Germinal center (tissue), 1 donor: ENCODE measurements around the gene FBXW11.
"Not testable (repeated sequence)": the region's sequence is repeated elsewhere in the genome, so short reads cannot be mapped to it uniquely, and the experiment has no call there.

ENCODE experiments used
- DNase-seq: peaks from one replicate; pipeline ENCODE4 v3.0.0; 2012; ENCODE audit warnings: mixed read lengths, low spot score

FBXW11 gene

DNA sequence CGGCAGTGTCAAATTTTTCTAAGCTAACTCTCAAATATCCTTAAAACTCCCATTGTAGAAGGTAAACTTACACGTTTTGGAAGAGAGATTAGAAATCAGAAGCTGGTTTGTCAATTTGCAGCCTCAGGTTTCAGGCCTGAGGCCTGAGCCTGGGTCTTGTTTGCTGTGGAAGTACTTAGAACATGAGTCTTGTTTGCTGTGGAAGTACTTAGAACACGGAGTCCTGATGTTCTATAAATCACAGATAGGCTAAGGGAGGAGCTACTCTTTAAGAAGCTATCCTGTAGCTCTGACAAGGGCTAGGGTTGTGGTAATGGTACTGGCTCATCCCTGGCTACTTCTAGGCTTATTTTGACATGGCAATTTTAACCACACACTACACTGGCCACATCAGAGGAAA is 97.8 kb downstream of the FBXW11 start:
- DNase-seq, result no peak

DNA sequence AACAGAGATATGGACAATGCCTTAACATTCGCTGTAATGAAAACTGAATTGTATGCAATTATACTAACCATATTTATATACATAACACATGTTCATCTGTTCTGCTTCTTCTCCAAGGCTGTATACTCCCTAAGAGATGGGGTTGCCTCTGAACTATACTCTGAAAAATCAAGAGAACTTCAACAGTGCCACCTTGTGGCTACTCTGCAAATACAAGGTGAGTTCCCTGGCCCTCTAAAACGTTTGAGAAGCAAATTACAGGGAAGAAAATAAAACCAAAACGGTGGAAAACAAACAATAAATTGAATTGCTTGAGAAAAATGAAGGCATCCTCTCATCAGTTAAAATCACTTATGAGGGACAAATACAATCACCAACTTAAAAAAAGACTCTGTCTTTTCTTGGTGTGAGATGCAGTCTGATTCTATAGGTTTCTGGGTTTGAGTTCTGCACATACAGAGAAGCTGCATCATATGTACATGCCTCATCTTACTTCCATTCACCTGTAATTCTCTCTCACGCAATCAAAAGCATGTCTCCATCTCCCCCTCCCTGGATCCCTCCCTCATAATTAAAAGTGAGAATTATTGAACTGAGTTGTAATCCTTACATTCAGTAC is 98.6 kb downstream of the FBXW11 start:
- peak; percentile 39 for DNase-seq

DNA sequence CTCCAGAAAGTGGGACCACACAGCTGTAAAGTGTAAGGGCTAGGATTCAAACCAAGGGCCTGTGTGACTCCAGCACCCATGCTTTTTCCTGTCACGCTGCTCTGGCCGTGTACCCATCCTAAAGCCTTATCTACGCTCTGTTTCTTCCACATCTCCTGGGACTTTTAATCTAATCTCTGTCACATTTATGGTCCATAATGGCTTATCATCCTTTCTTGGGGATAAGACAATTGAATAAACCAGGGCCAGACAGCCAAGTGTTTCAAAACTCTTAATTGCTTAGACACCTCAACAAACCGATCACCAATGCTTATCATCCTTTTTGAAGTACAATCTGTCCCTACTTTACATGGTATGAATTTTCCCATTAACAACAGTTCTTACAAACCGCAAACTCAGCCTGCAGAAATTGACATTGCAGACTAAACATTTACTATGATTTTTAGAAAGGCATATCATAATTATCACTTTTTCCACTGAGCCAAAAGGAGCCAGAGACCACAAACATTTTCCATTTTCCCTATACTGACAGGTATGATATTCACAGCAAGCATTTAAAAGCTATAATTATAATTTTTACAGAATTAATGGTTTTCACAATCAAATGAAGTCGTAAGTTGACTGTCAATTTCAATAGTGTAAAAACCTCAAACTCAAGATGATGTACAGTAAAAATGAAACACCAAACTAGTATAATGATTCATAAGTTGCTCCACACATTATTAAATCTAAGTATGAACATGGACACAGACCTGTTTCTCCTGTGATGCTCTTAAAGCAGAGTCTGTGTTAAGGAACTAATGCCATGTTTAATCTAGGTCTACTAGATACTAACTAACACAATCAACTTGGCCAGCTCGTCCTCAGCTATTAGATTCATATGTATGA is 99.5 kb downstream of the FBXW11 start:
- no peak for DNase-seq

DNA sequence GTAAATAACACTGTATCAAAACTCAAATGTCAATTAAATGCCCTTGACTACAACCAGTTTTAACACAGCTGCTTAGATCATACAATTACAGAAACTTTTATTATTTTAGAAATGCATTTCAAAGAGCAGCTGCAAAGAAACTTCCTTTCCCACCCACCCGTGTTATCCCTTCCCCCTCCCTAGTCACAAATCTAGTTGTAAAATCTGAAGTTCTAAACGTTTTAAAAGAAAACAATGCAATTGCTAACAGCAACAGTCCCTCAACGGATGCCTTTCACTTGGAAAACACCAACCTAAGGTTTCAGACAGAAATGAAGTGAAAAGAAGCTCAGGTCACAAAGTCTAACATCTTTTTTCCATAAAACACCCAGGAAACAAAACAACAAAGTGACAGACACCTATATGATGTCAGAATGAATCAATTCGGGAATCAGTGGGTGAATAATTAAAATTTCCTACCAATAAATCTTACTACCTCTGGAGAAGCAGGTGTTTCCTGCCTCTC is 100.3 kb downstream of the FBXW11 start:
- no peak for DNase-seq

DNA sequence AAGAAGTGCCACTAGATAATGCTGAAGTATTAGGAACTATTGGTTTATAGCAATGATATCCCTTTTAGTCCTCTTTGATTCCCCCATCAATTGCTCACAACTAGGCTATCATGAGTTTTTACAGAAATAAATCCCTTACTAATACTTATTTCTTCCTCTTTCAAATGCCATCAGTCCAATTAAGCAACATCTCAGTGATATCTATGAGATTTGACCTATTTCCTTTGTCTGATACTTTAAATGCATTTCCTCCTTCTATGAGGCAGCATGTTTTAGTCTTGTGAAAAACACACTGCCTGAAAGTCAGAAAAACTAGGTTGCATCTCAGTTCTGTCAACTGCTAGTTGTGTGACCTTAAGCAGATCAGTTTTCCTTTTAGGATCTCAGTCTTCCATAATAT is 101.6 kb downstream of the FBXW11 start:
- DNase-seq, result no peak

DNA sequence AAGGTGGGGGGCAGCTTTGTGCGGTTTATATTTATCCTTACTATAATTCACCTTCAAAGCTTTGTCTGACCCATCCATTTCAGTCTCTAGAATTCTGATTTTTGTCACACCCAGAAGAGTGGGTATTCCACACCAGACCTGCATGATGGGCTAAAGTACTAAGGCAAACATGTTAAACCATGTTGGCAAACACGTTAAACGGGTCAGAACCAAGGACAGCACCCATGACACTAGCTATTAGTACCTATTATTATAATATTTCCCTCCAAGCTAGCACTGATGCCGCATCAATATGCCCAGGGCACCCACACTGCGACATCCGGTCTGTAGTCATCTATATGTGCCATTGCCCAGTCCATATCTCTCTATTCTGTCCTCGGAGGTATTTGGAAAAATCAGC is 104.7 kb downstream of the FBXW11 start:
- no peak for DNase-seq

DNA sequence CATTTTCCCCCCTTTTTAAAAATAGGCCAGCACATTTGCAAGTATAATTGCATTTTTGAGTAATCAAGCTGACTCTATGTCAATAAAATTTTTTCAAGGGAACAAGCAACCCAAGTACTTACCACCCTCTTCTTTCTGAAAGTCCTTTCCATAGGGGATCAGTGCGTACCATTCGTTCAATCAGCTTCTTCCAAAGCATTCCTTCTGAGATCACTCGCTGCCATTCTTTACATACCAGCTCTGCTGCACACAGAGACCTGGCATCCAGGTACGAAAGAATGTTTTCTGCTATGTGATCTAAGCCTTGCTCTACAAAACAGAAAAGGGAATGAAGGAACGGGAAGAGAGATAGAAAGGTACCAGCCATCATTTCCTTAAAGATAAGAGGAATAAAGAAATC is 106.6 kb downstream of the FBXW11 start:
- no peak for DNase-seq

DNA sequence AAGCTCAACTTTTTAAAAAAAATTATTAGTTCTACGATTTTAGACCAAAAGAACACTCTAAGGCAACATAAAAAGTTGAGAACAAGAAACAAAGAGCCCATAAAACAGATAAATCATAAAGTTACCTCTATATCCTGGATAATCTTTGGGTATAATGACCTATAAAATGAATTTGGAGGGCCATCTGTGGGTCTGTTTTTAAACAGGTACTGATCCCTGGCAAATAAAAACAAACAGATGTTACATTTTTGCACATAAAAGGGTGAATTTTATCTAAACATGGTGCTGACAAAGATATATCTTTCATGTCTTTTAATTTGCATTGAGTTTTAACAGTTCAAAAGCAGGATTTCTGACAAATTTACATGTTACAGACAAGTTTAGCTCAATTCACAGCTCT is 107.6 kb downstream of the FBXW11 start:
- no peak for DNase-seq

DNA sequence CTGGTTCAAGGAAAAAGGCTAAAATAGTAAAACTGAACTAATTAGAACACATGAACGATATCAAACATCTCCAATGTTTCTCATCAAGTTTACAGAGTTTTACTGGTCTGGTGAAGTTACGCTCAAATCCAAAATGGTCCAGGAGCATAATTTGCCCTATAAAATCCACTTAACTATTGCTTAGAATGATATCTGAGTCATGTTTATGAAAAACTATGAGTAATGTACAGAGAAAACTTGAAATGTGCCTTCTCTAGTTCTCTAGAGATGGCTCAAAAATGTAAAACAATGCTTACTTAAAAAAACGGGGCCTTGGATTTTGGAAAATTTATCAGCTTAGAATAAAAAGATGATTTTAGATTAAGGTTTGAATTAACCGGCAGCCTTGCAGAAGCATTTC is 108.1 kb downstream of the FBXW11 start:
- no peak for DNase-seq

DNA sequence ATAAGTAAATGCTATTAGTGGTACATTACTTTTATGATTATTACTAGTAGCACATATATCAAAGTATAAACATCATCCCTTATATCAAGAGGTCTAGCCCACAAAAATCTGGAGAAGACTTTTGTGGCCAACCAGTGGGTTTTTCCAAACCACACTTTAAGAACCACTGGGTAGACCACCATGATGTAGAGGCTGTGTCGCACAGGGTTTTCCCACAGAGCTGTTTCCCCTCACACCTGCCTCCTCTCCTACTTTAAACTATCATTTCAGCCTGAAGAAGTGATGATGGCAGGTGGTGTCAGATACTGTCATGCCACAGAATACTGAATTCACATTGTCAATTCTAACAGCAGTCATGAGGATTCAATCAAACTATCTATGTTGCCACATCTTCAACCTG is 109.2 kb downstream of the FBXW11 start:
- no peak for DNase-seq

DNA sequence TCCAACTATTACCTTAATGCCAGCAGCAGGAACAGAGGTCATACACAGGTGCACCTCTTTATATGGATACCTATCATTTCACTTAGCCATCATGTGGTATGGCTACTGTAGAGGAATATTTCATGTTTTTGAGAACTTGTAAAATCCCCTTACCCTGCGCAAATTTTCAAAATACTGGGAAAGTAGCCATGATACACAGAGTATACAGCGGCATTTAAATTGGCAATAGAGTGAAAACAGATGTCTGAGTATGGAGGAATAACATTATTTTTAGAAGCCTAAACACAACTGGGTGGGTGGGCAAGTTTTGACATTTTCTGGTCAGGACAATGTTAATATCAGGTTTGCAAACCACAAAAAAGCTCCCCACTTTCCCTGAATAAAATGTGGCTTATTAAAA is 111.4 kb downstream of the FBXW11 start:
- DNase-seq, result no peak

DNA sequence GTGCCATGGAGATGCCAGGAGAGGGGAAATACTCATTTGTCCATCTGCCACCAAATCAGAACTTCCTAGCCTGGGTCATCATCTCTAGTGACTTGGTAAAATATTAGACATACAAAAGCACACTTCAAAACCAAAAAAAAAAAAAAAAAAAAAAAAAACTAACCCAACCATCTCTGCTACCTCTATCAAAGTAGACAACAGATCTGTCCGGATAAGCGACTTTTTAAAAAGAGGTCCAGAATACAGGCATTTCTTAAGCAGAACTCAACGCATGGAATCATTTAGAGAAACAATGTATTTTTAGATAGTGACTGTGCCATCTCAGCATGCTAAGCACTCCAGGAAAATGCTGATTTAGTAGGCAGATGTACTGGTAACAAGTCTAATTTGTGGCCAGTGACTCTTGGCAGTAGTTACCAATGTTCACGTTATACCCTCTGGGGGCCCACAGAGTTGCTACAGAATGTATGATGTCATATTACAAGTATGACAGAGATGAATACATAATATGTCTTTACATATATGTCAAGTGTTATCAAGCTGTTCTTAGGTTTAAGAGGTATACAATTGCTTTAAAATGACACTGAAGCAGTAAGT is 113.0 kb downstream of the FBXW11 start:
- DNase-seq, result no peak

DNA sequence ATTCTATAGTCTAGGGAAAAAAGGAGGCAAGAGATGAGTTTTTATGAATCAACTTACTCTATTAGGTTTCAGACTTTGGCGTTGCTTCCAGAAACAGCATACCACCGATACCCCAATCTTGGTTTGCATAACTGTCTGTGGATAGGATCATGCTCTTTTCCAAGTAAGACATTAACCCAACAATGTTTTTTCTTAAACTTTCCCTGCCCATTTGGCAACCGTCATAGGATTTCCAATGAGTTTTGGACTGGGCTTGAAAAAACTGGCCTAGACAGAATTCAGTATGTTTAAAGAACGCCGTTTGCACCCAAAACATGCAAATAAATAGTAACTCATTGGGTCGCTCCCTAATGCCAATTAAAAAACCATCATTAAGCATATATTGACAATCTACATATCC is 114.8 kb downstream of the FBXW11 start:
- no peak for DNase-seq

DNA sequence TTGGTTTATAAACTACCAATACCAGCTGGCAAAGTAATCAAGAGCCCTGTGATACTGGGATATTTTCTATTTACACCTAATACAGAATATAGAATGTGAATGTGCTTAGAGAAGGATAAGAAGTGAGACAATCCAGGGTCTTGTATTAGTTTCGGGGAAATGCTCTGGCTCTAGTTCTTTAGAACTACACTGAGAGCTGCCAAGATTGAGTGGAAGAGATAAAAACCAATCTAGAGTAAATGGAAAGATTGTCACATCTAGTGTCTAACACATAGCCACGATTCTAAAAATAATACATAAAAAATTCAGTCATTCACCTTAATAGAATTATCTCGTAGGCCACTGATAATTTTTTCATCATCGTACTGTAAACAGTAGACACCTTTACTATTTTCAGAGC is 115.3 kb downstream of the FBXW11 start:
- no peak for DNase-seq

DNA sequence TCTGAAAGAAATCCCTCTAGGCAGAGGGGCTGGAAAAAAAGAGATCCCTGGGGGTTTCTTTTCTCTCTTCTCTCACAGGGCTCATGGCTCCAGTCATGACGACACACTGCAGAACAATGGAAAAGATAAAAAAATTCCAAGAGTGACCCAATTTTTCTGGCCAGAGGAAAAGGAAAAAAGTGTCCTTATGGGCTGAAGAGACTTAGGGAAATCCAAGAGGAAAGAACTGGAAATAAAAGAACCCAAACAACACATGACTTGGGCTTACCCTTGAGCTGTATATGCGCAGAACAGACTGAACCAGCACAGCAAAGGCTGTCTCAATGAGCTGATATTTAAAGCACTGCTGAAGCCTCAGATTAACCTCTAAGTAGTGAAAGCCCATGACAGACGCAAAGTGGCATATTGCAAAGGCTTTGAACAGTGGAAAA is 118.4 kb downstream of the FBXW11 start:
- no peak for DNase-seq

DNA sequence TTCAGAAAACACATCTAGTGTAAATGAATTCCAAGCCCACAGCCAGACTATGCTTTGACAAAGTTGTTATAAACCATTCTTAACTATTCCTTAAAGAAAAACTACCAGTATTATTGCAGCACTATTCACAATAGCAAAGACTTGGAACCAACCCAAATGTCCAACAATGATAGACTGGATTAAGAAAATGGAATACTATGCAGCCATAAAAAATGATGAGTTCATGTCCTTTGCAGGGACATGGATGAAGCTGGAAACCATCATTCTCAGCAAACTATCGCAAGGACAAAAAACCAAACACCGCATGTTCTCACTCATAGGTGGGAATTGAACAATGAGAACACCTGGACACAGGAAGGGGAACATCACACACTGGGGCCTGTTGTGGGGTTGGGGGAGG is 120.4 kb downstream of the FBXW11 start:
- not testable (repeated sequence) for DNase-seq

DNA sequence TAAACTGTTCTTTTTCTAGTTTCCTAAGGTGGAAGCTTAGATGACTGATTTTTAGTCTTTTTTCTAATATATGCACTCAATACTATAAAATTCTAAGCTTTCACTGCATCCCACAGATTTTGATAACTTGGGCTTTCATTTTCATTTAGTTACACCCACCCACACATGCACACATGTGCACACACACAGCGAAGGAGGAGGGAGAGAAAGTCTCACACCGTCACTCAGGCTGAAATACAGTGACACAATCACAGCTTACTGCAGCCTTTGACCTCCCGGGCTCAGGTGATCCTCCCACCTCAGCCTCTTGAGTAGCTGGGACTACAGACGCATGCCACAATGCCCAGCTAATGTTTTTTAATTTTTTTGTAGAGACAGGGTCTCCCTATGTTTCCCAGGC is 124.3 kb downstream of the FBXW11 start:
- no peak for DNase-seq

DNA sequence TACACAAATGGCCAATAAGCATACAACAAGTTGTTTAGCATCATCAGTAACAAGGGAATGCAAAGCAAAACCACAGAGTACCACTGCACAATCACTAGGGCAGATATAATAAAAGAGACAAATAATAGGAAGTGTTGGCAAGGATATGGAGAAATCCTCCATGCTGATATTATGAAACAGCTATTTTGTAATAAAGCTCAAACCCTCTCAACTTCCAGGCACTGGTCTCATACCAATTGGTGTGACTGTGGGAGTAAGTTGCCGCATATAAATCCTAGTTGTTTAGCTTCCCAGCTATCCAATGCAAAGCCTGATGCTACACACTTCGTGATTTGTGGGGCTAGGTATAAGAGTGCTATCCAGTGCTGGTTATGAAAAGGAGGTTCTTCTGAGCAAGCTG is 132.2 kb downstream of the FBXW11 start:
- no peak for DNase-seq

DNA sequence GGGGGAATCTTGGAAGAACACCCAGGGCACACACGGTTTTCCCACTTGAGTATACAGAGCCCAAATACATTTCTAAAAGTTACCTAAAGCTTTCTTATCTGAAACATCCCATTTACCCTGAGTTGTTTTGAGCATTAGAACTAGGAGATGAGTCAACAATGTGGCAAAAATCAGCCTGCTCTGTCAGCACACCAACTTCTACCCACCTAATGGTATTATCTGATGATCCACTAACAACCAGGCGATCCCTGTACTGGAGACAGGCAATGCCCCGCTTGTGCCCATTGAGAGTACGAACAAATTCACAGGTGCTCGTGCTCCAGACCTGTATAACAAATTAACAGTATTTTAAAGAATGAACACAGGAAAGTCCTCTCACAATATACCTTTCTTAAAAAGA is 133.8 kb downstream of the FBXW11 start:
- DNase-seq, result no peak

DNA sequence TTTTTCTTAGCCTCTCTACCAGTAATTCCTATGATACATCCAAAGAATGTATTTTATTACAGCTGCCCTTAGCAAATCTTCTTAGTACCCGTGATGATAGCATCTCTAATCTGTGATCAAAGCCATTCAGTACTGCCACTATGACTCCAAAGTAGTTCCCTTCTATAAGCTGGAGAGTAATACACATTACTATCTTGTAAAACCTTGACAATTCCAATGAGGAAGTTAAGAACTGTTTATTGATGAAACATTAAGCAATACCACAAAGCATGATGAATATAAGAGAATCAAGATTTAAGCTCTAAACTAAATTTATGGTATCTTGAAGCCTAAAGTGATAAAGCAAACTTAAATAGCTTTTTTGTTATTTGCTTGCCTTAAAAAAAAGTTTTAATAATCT is 134.7 kb downstream of the FBXW11 start:
- no peak for DNase-seq

DNA sequence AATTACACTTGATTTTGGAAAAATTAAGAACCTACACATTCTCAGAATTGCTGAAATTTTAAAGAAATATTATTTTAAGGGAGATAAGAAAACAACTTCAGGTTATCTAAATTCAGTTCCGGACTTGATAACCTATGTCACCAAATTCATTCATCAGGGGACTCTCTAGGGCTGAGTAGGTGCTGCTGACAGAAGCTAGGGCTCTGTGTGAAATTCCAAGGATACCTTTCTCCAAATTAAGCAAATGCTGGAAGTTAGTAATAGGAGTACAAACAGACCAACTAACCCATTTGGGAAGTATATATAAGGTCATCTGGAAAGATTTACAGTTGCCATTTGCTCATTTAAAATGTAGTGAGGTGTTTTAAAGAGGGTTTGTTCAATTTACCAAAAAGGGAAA is 136.5 kb downstream of the FBXW11 start:
- no peak for DNase-seq

DNA sequence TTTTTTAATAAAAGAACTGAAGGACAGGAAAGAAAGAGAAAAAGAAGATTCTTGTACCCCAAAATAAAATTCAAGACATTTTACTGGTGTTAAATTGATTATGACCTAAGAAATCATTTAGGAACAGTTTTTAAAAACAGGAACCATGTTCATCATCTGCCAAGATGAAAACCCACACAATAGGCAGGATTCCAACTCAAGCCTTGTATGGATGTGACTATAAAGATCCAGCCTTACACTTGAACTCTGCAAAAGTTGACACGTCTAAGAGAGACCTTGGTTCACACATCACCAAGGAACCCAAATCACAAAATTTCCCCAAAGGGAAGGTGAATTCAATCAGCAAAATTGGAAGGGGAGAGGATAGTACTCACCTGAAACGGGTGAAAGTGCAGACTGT is 138.2 kb downstream of the FBXW11 start:
- no peak for DNase-seq

DNA sequence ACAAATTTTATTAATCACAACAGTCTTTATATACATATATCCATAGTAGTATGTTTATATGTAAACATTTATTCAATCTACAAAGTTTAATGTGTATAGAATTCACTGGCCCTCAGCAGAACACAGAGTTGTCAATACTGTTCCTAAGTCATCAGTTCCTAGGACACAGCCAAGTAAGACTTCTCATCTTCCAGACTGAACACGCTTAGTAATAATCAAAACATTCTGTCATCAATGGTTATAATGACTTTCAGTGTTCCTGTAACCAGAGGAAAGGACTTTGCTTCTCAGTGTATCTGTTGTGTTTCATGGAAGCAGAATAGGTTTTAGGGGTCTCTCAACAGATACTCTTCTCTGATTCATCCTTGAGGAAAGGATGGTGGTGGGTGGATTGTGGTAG is 138.7 kb downstream of the FBXW11 start:
- DNase-seq, result no peak
